Neuronal stem cell (in vitro differentiated cells): Measurements from ENCODE around the gene MUCL3.

ENCODE experiments used
- DNase-seq: peaks from one replicate; pipeline ENCODE4 v3.0.0-alpha.2; 2013; ENCODE audit warnings: low spot score
- H2AFZ ChIP-seq: one replicate; pipeline ENCODE4 v1.6.1; 2013; ENCODE audit warnings: mild to moderate bottlenecking, low read length, inconsistent platforms
- H2AK5ac ChIP-seq: 2 replicates; pipeline ENCODE4 v1.6.1; 2013; ENCODE audit warnings: low read depth, mild to moderate bottlenecking, inconsistent platforms, low read length, moderate library complexity, mixed read lengths
- H2BK120ac ChIP-seq: 2 replicates; pipeline ENCODE4 v1.6.1; 2013; ENCODE audit warnings: low read depth, mild to moderate bottlenecking, inconsistent platforms, low read length, moderate library complexity, mixed read lengths
- H2BK12ac ChIP-seq: one replicate; pipeline ENCODE4 v1.6.1; 2013; ENCODE audit warnings: low read length, inconsistent platforms
- H2BK15ac ChIP-seq: 2 replicates; pipeline ENCODE4 v1.6.1; 2013; ENCODE audit warnings: mild to moderate bottlenecking, low read length, inconsistent platforms, mixed read lengths
- H2BK5ac ChIP-seq: one replicate; pipeline ENCODE4 v1.6.1; 2013; ENCODE audit warnings: inconsistent platforms, mild to moderate bottlenecking, low read length, moderate library complexity
- H3K14ac ChIP-seq: one replicate; pipeline ENCODE4 v1.6.1; 2013; ENCODE audit warnings: low read length, inconsistent platforms
- H3K18ac ChIP-seq: 2 replicates; pipeline ENCODE4 v1.6.1; 2013; ENCODE audit warnings: low read length, inconsistent platforms
- H3K23ac ChIP-seq: 2 replicates; pipeline ENCODE4 v1.6.1; 2013; ENCODE audit warnings: low read depth, mild to moderate bottlenecking, mixed read lengths, low read length, inconsistent platforms; ENCODE audit not compliant: poor library complexity
- H3K27ac ChIP-seq: replicated peaks from 3 replicates; pipeline ENCODE4 v1.5.1; 2013; ENCODE audit warnings: low read length, inconsistent platforms
- H3K27me3 ChIP-seq, 3 experiments: 2 replicates each; pipeline ENCODE4 v1.6.1; 2013; ENCODE audit warnings: low read length in 3 of 3, mild to moderate bottlenecking in 2 of 3, inconsistent platforms in 1 of 3, low read depth in 1 of 3, mixed read lengths in 1 of 3, moderate library complexity in 1 of 3; ENCODE audit not compliant: control insufficient read depth in 3 of 3, insufficient read depth in 3 of 3
- H3K36me3 ChIP-seq, 2 donors: replicated peaks in 1 of 2; 2 replicates each; pipeline ENCODE4 v1.6.1; 2013; ENCODE audit warnings: low read length in 2 of 2; ENCODE audit not compliant: control insufficient read depth in 2 of 2, insufficient read depth in 2 of 2
- H3K4ac ChIP-seq: 2 replicates; pipeline ENCODE4 v1.6.1; 2013; ENCODE audit warnings: inconsistent platforms, mild to moderate bottlenecking, low read length, moderate library complexity
- H3K4me1 ChIP-seq, 2 donors: 1 replicate in 1 of 2; 2 replicates in 1 of 2; pipeline ENCODE4 v1.6.1; 2013; ENCODE audit warnings: low read length in 2 of 2, low read depth in 1 of 2; ENCODE audit not compliant: control insufficient read depth in 2 of 2, insufficient read depth in 1 of 2
- H3K4me2 ChIP-seq: one replicate; pipeline ENCODE4 v1.6.1; 2013; ENCODE audit warnings: mild to moderate bottlenecking, low read length, inconsistent platforms; ENCODE audit not compliant: insufficient read depth, poor library complexity, severe bottlenecking
- H3K4me3 ChIP-seq, 2 donors: 2 replicates each; pipeline ENCODE4 v1.5.1; 2013; ENCODE audit warnings: low read length in 2 of 2, mild to moderate bottlenecking in 2 of 2, inconsistent platforms in 1 of 2, moderate library complexity in 1 of 2
- H3K79me1 ChIP-seq: one replicate; pipeline ENCODE4 v1.6.1; 2013; ENCODE audit warnings: low read depth, mild to moderate bottlenecking, inconsistent platforms, low read length, moderate library complexity
- H3K9ac ChIP-seq: one replicate; pipeline ENCODE4 v1.6.1; 2013; ENCODE audit warnings: mild to moderate bottlenecking, low read depth, low read length, inconsistent platforms; ENCODE audit not compliant: poor library complexity
- H3K9me3 ChIP-seq, 2 donors: replicated peaks in 1 of 2; 2 replicates each; pipeline versions ENCODE3 to v1.6.1; 2013; ENCODE audit warnings: low read length in 2 of 2, mild to moderate bottlenecking in 2 of 2, inconsistent platforms in 1 of 2, low read depth in 1 of 2, mixed read lengths in 1 of 2, moderate library complexity in 1 of 2; ENCODE audit not compliant: control insufficient read depth in 2 of 2, insufficient read depth in 1 of 2
- H4K8ac ChIP-seq: one replicate; pipeline ENCODE4 v1.6.1; 2013; ENCODE audit warnings: low read depth, mild to moderate bottlenecking, inconsistent platforms, low read length, moderate library complexity
- H4K91ac ChIP-seq: one replicate; pipeline ENCODE4 v1.6.1; 2013; ENCODE audit warnings: low read length, low read depth, mild to moderate bottlenecking, inconsistent platforms; ENCODE audit not compliant: poor library complexity
- WGBS, 2 donors: extraction: QIAGEN DNeasy Blood & Tissue Kit; methylation state at CpG; one replicate each; pipeline ENCODE4 v1.1.7; 2013; ENCODE audit warnings: missing lambda C conversion rate in 2 of 2, mixed read lengths in 1 of 2; ENCODE audit not compliant: insufficient read length in 2 of 2, insufficient replicate concordance in 1 of 2; ENCODE audit errors: extremely low coverage in 2 of 2; 5-methylcytosine and 5-hydroxymethylcytosine counted together

The MUCL3 gene

DNA sequence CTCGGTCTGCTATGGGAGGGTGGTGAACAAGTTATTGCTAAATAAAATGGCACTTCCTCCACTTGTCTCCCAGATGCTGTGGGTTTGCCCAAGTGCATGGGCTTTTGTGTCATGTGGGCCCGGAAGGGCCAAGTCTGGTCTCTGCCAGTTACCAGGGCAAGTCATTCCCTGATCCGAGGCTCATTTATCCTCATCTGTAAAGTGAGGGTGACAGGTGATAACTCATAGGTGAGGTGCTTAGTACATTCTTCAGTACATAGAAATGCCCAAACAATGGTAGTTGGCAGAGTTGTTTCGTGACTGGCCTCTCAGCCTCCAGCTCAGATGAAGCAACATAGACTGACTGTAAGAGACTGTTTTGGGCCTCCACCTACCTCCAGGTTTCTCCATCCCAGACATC lies 2.0 kb upstream of the MUCL3 start:
- H3K36me3 ChIP-seq: no peaks in the 10 kb centered on the region
- H2BK15ac ChIP-seq: no peak overlapping the region
- H2BK5ac ChIP-seq: no peak overlapping the region
- H2AK5ac ChIP-seq: no peak overlapping the region
- H3K14ac ChIP-seq: no peak overlapping the region
- H3K27me3 ChIP-seq: peaks cover 0 to 39% (median 0%) of the 10 kb centered on the region in 3 experiments
- no peak overlapping the region for H3K9ac ChIP-seq
- H3K4me3 ChIP-seq: no peak overlapping the region
- no peak for DNase-seq
- H3K4me1 ChIP-seq: peaks cover 7 to 26% of the 10 kb centered on the region in 2 donors
- H3K4ac ChIP-seq: no peak overlapping the region
- no peak overlapping the region for H3K4me2 ChIP-seq
- no peaks in the 10 kb centered on the region for H3K79me1 ChIP-seq
- no peak overlapping the region for H2BK12ac ChIP-seq
- no CpG with 5 or more reads among the region's 4 CpGs for whole genome bisulfite sequencing, 2 donors
- H2BK120ac ChIP-seq: no peak overlapping the region
- H3K23ac ChIP-seq: no peak overlapping the region
- H3K9me3 ChIP-seq: no peaks in the 10 kb centered on the region
- H2AFZ ChIP-seq: no peak overlapping the region
- no peak overlapping the region for H3K27ac ChIP-seq
- H4K91ac ChIP-seq: no peak overlapping the region
- no peak overlapping the region for H3K18ac ChIP-seq
- no peak overlapping the region for H4K8ac ChIP-seq

DNA sequence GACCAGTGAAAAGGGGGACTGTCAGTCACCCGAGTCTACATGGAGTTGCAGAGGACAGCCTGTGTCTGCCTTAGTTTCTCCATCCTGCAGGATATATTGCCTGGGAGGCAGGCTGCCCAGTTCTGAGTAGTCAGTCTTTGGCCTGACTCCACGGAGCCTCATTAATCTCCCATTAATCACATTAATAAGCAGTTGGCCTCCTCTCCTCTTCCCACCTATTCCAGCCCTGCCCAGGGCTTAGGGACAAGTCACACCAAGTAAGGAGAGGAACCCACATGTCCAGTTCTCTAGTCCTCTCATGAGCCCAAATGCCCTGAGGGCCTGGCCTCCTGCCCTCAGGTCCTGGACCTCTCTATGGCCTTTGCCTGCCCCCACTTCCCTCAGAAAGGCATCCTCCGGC lies 1.3 kb upstream of the MUCL3 start:
- Histone ChIP-seq H3K4me3 (no peak overlapping the region), H3K27ac (no peak overlapping the region), H3K14ac (no peak overlapping the region), H2BK120ac (no peak overlapping the region), H2BK5ac (peak overlapping the region; percentile 59), H4K91ac (no peak overlapping the region), H3K9me3 (no peaks in the 10 kb centered on the region), H3K4ac (no peak overlapping the region), H3K9ac (no peak overlapping the region), H3K18ac (peak overlapping the region; percentile 11), H2BK15ac (peak overlapping the region; percentile 63), H2AK5ac (peak overlapping the region; percentile 16), H4K8ac (no peak overlapping the region), H2AFZ (no peak overlapping the region), H3K4me1 (peaks cover 7 to 26% of the 10 kb centered on the region in 2 donors), H3K23ac (no peak overlapping the region), H3K79me1 (no peaks in the 10 kb centered on the region), H3K27me3 (peaks cover 0 to 34% (median 0%) of the 10 kb centered on the region in 3 experiments), H2BK12ac (peak overlapping the region; percentile 97), H3K36me3 (no peaks in the 10 kb centered on the region), H3K4me2 (no peak overlapping the region)
- no CpG with 5 or more reads among the region's 3 CpGs for WGBS, 2 donors
- DNase-seq: no peak

DNA sequence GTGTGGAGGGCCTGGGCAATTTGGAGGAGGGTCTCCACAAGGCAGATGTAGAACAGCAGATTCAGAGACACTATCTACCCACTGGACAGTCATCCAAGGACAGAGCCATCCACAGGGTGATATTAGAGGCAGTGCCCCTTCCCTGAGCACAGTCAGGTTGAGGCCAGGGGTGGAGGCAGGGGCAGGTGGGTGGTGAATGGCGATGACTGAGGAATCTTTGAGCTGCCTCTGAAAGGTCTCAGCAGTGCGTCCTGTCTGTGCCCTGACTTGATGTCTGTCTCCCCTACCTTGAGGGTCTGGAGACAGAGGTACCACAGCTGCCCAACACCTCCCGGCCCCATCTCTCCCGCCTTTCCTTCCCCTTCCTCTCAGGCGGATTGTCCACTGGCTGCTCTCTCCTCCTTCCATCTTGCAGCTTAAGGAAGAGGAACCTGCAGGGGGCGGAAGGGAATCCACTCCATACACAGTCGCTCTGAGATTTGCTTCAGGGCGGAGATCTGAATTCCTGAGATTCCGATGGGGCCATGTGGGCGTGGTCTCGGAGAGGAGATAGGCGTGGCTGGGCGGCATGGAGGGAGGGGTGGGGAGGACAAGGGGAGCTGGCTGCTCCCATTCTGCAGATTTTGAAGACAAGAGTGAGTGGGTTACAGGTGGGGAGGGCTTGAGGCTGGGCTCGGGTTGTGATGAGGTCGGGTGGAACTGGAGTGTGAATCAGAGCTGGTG lies 1.7 kb downstream of the MUCL3 start:
- Histone ChIP-seq H3K9ac (no peak overlapping the region), H3K27me3 (peaks cover 0 to 25% (median 0%) of the 10 kb centered on the region in 3 experiments), H2AK5ac (peak overlapping the region; percentile 10), H3K79me1 (no peaks in the 10 kb centered on the region), H2AFZ (peak overlapping the region; percentile 77), H3K4me1 (peaks cover 7 to 20% of the 10 kb centered on the region in 2 donors), H4K8ac (no peak overlapping the region), H2BK12ac (peak overlapping the region; percentile 75), H3K4me3 (no peak overlapping the region), H2BK5ac (peak overlapping the region; percentile 15), H3K9me3 (no peaks in the 10 kb centered on the region), H2BK120ac (no peak overlapping the region), H4K91ac (peak overlapping the region; percentile 58), H3K18ac (peak overlapping the region; percentile 53), H3K36me3 (no peaks in the 10 kb centered on the region), H3K4me2 (no peak overlapping the region), H3K14ac (no peak overlapping the region), H3K27ac (peak overlapping the region; percentile 41), H2BK15ac (peak overlapping the region; percentile 24), H3K4ac (no peak overlapping the region), H3K23ac (no peak overlapping the region)
- DNase-seq: peak; percentile 89
- no CpG with 5 or more reads among the region's 15 CpGs for WGBS, 2 donors

DNA sequence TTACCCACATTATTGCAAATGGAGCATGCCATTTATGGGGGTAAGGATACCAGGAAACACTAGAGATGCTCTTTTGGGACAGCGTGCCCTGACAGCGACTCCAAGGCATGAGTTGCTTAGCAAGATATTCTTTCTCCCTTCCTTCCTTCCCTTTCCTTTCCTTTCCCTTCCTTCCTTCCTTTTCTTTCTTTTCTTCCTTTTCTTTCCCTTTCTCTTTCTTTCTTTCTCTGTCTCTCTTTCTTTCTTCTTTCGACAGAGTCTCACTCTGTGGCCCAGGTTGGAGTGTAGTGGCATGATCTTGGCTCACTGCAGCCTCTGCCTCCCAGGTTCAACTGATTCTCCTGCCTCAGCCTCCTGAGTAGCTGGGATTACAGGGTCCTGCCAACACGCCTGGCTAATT lies 3.3 kb downstream of the MUCL3 start:
- WGBS, 2 donors: no CpG with 5 or more reads among the region's 4 CpGs
- peaks cover 0 to 14% (median 0%) of the 10 kb centered on the region in 3 experiments for H3K27me3 ChIP-seq

More for the DNA sequence above, 3.3 kb downstream of the MUCL3 start:
- no peak for DNase-seq
- Histone ChIP-seq H3K14ac (no peak overlapping the region), H3K36me3 (no peaks in the 10 kb centered on the region), H3K4me1 (peaks cover 7 to 20% of the 10 kb centered on the region in 2 donors), H2BK15ac (no peak overlapping the region), H4K8ac (no peak overlapping the region), H2BK5ac (no peak overlapping the region), H3K9ac (no peak overlapping the region), H3K9me3 (no peaks in the 10 kb centered on the region), H3K79me1 (no peaks in the 10 kb centered on the region), H3K23ac (no peak overlapping the region), H3K18ac (no peak overlapping the region), H3K4me3 (no peak overlapping the region), H2BK120ac (no peak overlapping the region), H3K4ac (no peak overlapping the region), H2AK5ac (no peak overlapping the region), H4K91ac (no peak overlapping the region), H3K4me2 (no peak overlapping the region), H2AFZ (no peak overlapping the region), H2BK12ac (no peak overlapping the region), H3K27ac (no peak overlapping the region)
